Measurements from ENCODE around the gene AKIP1.
"Not testable (repeated sequence)": the region's sequence is repeated elsewhere in the genome, so short reads cannot be mapped to it uniquely, and the experiment has no call there.

AKIP1 gene, protein sequence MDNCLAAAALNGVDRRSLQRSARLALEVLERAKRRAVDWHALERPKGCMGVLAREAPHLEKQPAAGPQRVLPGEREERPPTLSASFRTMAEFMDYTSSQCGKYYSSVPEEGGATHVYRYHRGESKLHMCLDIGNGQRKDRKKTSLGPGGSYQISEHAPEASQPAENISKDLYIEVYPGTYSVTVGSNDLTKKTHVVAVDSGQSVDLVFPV

DNA sequence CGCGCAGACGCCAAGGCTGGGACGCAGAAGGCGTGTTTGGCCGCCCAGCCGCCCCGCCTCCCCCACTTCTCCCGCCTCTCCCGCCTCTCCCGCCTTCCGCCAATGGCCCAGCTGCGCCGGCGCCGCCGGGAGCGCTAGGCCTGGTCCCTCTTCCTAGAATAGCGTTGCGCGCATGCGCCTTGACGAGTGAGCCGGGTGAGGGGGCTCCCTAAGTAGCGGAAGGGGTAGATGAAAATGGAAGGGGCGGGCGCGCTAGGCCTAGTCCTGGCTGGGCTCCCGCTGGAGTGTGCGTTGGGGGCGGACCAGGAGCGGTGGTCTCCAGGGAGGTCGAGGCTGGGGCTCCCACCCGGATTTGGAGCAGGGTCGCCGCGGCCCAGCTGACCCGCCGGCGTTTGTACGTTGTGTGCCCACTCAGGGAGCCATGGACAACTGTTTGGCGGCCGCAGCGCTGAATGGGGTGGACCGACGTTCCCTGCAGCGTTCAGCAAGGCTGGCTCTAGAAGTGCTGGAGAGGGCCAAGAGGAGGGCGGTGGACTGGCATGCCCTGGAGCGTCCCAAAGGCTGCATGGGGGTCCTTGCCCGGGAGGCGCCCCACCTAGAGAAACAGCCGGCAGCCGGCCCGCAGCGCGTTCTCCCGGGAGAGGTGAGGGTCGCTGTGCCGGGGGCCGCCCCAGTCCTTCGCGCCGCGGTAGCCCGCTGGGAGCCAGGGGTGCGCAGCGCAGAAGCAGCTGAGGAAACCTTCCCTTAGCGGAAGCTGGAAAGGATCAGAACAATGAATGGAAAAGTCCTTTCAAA, at the start of gene AKIP1:
TSS of gene AKIP1 (plus strand) at position 161 of the 795 bp plus-strand sequence. CDS start at position 422, 261 bp downstream.
- peak; percentile 98 for DNase-seq

GRCh38 chr11:8863838-8864237, 47.2 kb upstream of the AKIP1 start:
- DNase-seq = no peak

DNA sequence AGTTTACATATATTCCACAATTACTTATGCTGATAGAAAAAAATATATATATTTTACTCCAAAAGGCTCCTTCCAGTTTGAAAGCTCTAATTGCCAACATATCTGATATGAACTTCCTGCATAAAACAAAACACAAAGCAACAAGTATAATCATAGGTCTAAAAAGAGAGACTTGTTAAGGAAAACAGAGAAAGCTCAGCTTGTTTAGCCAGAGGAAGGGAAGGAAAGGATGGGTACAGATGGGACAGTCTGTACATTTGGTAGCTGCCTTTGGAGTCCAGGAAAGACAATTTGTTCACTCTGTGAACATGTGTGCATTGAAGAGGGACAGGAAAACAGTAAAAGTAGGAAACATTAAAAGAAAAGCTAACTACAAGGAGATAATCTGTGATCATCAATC, 45.7 kb upstream of the AKIP1 start:
- DNase-seq = no peak

DNA sequence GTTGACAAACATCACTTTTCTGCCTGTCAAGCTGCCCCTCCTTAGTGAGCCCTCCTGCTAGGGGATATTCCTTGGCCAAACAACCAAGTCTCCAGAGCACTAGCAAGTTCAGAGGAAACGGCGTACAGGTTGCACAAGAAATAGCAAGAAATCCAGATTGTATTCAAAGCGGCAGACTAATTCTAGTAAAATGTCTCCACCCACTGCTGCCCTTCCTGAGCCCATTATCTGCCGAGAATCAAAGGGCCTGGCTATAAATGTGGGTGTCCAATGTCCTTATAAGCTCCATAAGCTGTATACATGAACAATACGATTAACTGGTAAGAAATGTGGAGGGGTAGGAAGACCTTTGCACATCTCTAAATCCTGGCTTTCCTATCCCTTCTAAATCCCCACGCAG, 44.0 kb upstream of the AKIP1 start:
- no peak for DNase-seq

DNA sequence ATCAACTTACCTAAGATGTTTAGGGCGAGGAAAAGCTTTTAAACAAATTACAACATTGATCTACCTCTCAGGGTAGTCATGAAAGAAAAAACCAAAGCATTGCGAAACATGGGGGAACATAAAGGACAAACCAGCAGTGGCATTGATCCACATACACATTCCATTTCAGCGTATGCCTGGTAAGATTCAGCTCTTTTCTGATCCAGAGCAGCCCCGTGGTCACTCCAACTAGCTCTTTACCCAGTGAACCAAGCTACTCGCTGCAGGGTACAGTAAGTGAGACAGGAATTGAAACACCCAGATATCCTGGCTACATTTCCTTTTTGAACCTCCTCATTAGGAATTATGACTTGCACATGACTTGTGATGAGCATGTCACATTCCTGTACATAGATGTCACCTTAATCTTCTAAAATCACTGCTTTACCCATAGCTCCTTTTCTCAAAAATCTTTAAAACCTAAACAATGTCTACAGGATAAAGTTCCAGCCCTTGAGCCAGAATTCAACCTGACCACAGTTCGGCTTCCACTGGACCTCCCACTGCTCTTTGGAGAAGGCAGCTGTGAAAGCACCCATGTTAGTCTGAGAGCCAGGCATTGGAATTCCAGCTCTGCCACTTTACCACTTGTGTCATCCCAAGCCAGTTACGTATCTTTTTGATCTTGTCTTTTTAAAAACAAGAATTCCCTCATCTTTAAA, 42.9 kb upstream of the AKIP1 start:
- peak; percentile 10 for DNase-seq

- peak; percentile 50 for DNase-seq
Observed at GRCh38 chr11:8870411-8871170, 40.4 kb upstream of the AKIP1 start.

DNA sequence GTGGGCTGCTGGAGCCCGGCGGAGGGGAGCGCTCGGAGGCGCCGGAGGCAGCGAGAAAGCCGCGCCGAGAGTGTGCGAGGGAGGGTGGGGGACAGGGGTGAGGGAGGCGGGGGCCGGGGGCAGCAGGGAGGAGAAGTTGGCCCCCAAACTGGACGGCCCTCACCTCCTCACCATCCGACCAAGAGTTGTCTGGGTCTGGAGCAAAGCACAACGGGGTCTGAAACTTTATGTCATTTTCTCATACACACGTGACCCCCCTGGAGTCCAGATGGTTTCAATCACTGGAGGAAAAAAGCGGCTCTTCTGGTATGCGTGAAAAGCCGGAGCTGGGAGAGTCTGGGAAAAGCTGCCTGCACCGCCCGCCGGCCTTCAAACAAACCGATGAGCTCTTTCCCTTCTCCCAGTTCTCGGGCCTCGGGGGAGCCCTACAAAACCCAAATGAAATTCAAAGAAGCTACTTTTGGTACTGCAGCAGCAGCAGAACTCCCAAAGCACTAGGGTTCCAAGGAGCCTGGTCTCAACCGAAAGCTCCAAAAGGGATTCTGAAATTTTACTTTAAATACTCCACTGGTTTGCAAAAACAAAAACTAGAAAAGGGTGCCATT, 39.7 kb upstream of the AKIP1 start:
- DNase-seq = peak; percentile 10

DNA sequence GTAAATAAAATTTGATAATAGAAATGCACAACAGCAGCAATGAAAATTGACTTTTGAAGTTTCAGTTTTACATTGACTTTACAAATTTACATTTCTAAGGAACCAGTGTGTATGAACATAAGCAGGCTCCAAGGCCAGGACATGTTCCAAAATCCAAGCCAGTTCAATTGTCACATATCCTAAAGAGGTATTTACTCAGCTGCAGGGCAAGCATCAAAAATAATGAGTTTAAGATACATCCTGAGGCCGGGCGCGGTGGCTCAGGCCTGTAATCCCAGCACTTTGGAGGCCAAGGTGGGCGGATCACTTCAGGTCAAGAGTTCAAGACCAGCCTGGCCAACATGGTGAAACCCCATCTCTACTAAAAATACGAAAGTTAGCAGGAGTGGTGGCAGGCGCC, 39.0 kb upstream of the AKIP1 start:
- DNase-seq = no peak

- peak; percentile 10 for DNase-seq
Observed at GRCh38 chr11:8873741-8874405, 37.1 kb upstream of the AKIP1 start.

DNA sequence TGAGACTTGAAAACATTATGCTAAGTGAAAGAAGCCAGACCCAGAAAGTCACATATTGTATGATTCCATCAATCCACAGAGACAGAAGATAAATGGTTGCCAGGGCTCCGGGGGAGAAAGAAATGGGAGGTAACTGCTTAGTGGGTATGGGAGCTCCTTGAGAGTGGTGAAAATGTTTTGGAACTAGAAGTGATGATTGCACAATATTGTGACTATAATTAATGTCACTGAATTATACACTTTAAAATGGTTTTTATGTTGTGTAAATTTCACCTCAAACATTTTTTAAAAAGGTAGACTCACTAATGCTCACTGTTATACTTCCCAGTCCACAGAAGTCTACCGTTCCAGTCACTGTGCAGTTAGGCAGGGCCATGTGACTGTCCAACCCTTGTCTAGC, 32.2 kb upstream of the AKIP1 start:
- DNase-seq = no peak

- not testable (repeated sequence) for DNase-seq
Observed at GRCh38 chr11:8881585-8881984, 29.4 kb upstream of the AKIP1 start.

- DNase-seq = no peak
Observed at GRCh38 chr11:8886322-8886721, 24.7 kb upstream of the AKIP1 start.

DNA sequence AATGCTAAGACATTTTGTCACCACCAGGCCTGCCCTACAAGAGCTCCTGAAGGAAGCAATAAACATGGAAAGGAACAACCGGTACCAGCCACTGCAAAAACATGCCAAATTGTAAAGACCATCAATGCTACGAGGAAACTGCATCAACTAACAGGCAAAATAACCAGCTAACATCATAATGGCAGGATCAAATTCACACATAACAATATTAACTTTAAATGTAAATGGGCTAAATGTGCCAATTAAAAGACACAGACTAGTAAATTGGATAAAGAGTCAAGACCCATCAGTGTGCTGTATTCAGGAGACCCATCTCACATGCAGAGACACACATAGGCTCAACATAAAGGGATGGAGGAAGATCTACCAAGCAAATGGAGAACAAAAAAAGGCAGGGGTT, 19.8 kb upstream of the AKIP1 start:
- not testable (repeated sequence) for DNase-seq

DNA sequence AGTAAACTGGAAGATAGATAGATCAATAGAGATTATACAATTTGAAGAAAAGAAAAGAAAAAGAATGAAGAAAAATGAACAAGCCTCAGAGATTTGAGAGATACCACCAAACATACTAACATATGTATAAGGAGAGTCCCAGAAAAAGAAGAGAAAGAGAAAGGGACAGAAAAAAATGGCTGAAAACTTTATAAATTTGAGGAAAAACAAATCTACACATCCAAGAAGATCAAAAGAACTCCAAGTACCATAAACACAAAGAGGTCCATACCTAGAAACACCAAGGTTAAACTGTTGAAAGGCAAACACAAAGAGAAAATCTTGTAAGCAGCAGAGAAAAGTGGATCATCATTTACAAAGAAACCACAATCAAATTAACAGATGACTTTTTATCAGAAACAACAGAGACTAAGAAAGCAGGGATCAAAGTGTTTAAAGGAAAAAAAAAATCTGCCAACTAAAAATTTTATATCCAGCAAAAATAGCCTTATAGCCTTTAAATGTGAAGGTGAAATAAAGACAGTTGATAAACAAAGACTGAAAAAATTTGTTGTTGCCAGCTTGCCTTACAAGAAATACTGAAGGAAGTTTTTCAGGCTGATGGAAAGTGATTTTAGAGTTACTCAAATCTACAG, 11.8 kb upstream of the AKIP1 start:
- DNase-seq = no peak

- DNase-seq = no peak
Observed at GRCh38 chr11:8905528-8906165, 5.3 kb upstream of the AKIP1 start.

GRCh38 chr11:8907116-8907515, 3.9 kb upstream of the AKIP1 start:
- no peak for DNase-seq

GRCh38 chr11:8908099-8908498, 2.9 kb upstream of the AKIP1 start:
- no peak for DNase-seq

- no peak for DNase-seq
Observed at GRCh38 chr11:8910649-8911026, 351 bp upstream of the AKIP1 start.

DNA sequence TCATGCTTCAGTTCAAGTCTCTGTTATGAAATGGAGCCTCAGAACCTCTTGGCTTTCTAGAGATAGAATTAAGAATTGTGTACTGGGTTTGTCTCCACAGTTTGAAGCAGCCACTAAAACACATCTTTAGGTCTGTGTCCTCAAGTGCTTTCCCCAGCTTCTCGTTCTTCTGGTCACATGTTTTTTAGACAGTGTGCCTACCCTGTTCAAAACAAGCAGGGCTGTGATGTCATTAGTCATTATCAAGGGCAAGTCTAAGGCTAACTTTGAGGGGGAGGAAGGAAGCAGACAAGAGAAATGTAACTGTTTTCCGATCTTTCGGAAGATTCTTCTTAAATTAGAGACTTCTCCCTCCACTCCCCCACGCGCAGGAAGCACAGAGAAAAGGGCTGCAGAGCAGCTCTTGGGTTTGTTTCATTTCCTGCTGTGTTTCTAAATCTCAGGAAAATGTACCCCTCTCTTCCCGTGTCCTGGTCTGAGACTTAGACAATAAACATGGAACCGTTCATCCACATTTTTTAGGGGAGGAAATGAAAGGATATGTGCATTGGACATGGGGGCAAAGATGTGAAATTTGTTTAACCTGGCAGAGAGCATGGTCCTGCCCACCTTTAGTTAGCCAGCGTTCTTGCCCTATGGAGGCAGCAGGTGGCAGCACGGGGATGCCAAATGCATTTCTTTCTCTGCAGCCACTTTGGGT, 3.1 kb downstream of the AKIP1 start:
- DNase-seq = peak; percentile 79

GRCh38 chr11:8914661-8915018, 3.7 kb downstream of the AKIP1 start:
- no peak for DNase-seq

Data from hematopoietic multipotent progenitor cell treated with erythropoietin and hydrocortisone succinate and interleukin-3 and kit ligand, for 4 days (in vitro differentiated cells).